ENCODE data around the gene KRT85.

The KRT85 gene

GRCh38 chr12:52354200-52354599 is 13.1 kb downstream of the KRT85 start:
- Histone ChIP-seq H3K4me3 (ENCODE audit: low read depth, low read length) (no peak overlapping the region), H3K27ac (ENCODE audit: extremely low read depth, low read depth, low read length) (no peak overlapping the region), H3K36me3 (ENCODE audit: control insufficient read depth in 2 of 2, insufficient read depth in 1 of 2, low read length in 2 of 2) (no peaks in the 10 kb centered on the region), H3K4me1 (ENCODE audit: control insufficient read depth, insufficient read depth, low read length) (peaks cover 2% of the 10 kb centered on the region; the same call in 1 of the 2 replicates), H3K9me3 (ENCODE audit: control insufficient read depth, insufficient read depth, low read depth, low read length) (no peaks in the 10 kb centered on the region)
- TF ChIP-seq ZNF266 (tag by site-specific recombination; IDR thresholded peaks at IDR 0.05; ENCODE audit: low read depth) (no peak), ZFHX2 (tag by site-specific recombination; conservative IDR thresholded peaks at IDR 0.05) (peak; percentile 31; the same call in 1 of the 2 replicates), EGR2 (tag by site-specific recombination; IDR thresholded peaks at IDR 0.05; ENCODE audit: low read depth) (peak; percentile 22; the same call in 1 of the 2 replicates), ZNF571 (tag by site-specific recombination; IDR thresholded peaks at IDR 0.05) (no peak)
- ChIA-PET CTCF (interaction anchor here (2.0 kb wide), 1 partner anchor 18 kb away, joined by 9 read pairs; no protein-coding TSS in a partner anchor), POLR2A (no interaction called here)

GRCh38 chr12:52353766-52354165 is 13.5 kb downstream of the KRT85 start:
- Histone ChIP-seq H3K36me3 (ENCODE audit: control insufficient read depth in 2 of 2, insufficient read depth in 1 of 2, low read length in 2 of 2) (no peaks in the 10 kb centered on the region), H3K4me1 (ENCODE audit: control insufficient read depth, insufficient read depth, low read length) (peaks cover 3% of the 10 kb centered on the region; the same call in 1 of the 2 replicates), H3K27ac (ENCODE audit: extremely low read depth, low read depth, low read length) (no peak overlapping the region), H3K4me3 (ENCODE audit: low read depth, low read length) (no peak overlapping the region), H3K9me3 (ENCODE audit: control insufficient read depth, insufficient read depth, low read depth, low read length) (no peaks in the 10 kb centered on the region)
- ChIA-PET POLR2A (no interaction called here), CTCF (interaction anchor here (1.1 to 3.5 kb wide), 5 partner anchors 8 to 196 kb away, joined by 4 to 13 read pairs (median 6); no protein-coding TSS in a partner anchor)
- TF ChIP-seq ZNF404 (tag by site-specific recombination; IDR thresholded peaks at IDR 0.05) (no peak), REPIN1 (tag by site-specific recombination; IDR thresholded peaks at IDR 0.05; ENCODE audit: low read depth) (no peak)

GRCh38 chr12:52352951-52353350 is 14.3 kb downstream of the KRT85 start:
- Histone ChIP-seq H3K36me3 (ENCODE audit: control insufficient read depth in 2 of 2, insufficient read depth in 1 of 2, low read length in 2 of 2) (no peaks in the 10 kb centered on the region), H3K4me3 (ENCODE audit: low read depth, low read length) (no peak overlapping the region), H3K9me3 (ENCODE audit: control insufficient read depth, insufficient read depth, low read depth, low read length) (no peaks in the 10 kb centered on the region), H3K27ac (ENCODE audit: extremely low read depth, low read depth, low read length) (no peak overlapping the region), H3K4me1 (ENCODE audit: control insufficient read depth, insufficient read depth, low read length) (peaks cover 3% of the 10 kb centered on the region; the same call in 1 of the 2 replicates)
- peak; percentile 53; the same call in 1 of the 2 replicates for TF ChIP-seq EGR2 (tag by site-specific recombination; IDR thresholded peaks at IDR 0.05; ENCODE audit: low read depth)
- no peak for TF ChIP-seq PATZ1 (tag by site-specific recombination; IDR thresholded peaks at IDR 0.05)
- TF ChIP-seq BCL11B (tag by site-specific recombination; IDR thresholded peaks at IDR 0.05; ENCODE audit: low read depth) = no peak
- TF ChIP-seq ZNF580 (tag by site-specific recombination; IDR thresholded peaks at IDR 0.05) = no peak
- no peak for TF ChIP-seq ZSCAN16 (tag by site-specific recombination; IDR thresholded peaks at IDR 0.05)
- TF ChIP-seq ZFHX2 (tag by site-specific recombination; conservative IDR thresholded peaks at IDR 0.05) = peak; percentile 68
- no peak for TF ChIP-seq KLF17 (tag by site-specific recombination; IDR thresholded peaks at IDR 0.05)
- no peak for TF ChIP-seq ZNF660 (tag by site-specific recombination; IDR thresholded peaks at IDR 0.05)
- ChIA-PET CTCF (interaction anchor here (1.1 to 3.5 kb wide), 5 partner anchors 8 to 195 kb away, joined by 3 to 13 read pairs (median 4); no protein-coding TSS in a partner anchor), POLR2A (no interaction called here)

GRCh38 chr12:52351196-52352059 is 15.9 kb downstream of the KRT85 start:
- ChIA-PET CTCF (interaction anchor here (0.7 to 3.5 kb wide), 9 partner anchors 10 to 204 kb away, joined by 3 to 13 read pairs (median 4); no protein-coding TSS in a partner anchor), POLR2A (no interaction called here)
- Histone ChIP-seq H3K27ac (ENCODE audit: extremely low read depth, low read depth, low read length) (no peak overlapping the region), H3K9me3 (ENCODE audit: control insufficient read depth, insufficient read depth, low read depth, low read length) (no peaks in the 10 kb centered on the region), H3K36me3 (ENCODE audit: control insufficient read depth in 2 of 2, insufficient read depth in 1 of 2, low read length in 2 of 2) (no peaks in the 10 kb centered on the region), H3K4me3 (ENCODE audit: low read depth, low read length) (no peak overlapping the region), H3K4me1 (ENCODE audit: control insufficient read depth, insufficient read depth, low read length) (peaks cover 3% of the 10 kb centered on the region; the same call in 1 of the 2 replicates)
- TF ChIP-seq SP3 (tag by site-specific recombination; IDR thresholded peaks at IDR 0.05) (no peak), ZBTB26 (tag by site-specific recombination; optimal IDR thresholded peaks at IDR 0.05) (no peak), ZNF645 (tag by site-specific recombination; IDR thresholded peaks at IDR 0.05) (no peak), ZNF792 (tag by site-specific recombination; IDR thresholded peaks at IDR 0.05) (no peak), ZNF274 (IDR thresholded peaks at IDR 0.05; ENCODE audit: low read length) (no peak), ZNF274 (tag by site-specific recombination; IDR thresholded peaks at IDR 0.05; ENCODE audit: borderline replicate concordance) (no peak), ZNF639 (tag by site-specific recombination; IDR thresholded peaks at IDR 0.05) (no peak)
